ENCODE data around the gene HEATR5B.
A peak's percentile ranks its signal among the peaks of the same experiment; 100 is the strongest.
"Not testable (repeated sequence)": the region's sequence is repeated elsewhere in the genome, so short reads cannot be mapped to it uniquely, and the experiment has no call there.

Gene HEATR5B

GRCh38 chr2:36981911-36982310 lies 102.3 kb downstream of the HEATR5B start:
- DNase-seq (ENCODE audit: low read depth) = no peak

GRCh38 chr2:36979007-36979406 lies 105.2 kb downstream of the HEATR5B start:
- not testable (repeated sequence) for DNase-seq (ENCODE audit: low read depth)

GRCh38 chr2:36976065-36976464 lies 108.1 kb downstream of the HEATR5B start:
- DNase-seq (ENCODE audit: low read depth) = no peak

GRCh38 chr2:36975306-36975705 lies 108.9 kb downstream of the HEATR5B start:
- DNase-seq (ENCODE audit: low read depth) = no peak

- no peak for DNase-seq (ENCODE audit: low read depth)
Measured at GRCh38 chr2:36973320-36973719, 110.9 kb downstream of the HEATR5B start.

GRCh38 chr2:36971990-36972389 lies 112.2 kb downstream of the HEATR5B start:
- DNase-seq (ENCODE audit: low read depth) = no peak

- DNase-seq (ENCODE audit: low read depth) = no peak
Measured at GRCh38 chr2:36967236-36967876, 116.8 kb downstream of the HEATR5B start.

GRCh38 chr2:36966370-36967235 lies 117.6 kb downstream of the HEATR5B start, which contains the start of gene STRN:
Gene STRN, minus strand, starts transcription at chr2:36966536. Its CDS starts 73 bp downstream, at chr2:36966463.
- peak; percentile 99 for DNase-seq (ENCODE audit: low read depth)

GRCh38 chr2:36965751-36966369 lies 118.3 kb downstream of the HEATR5B start:
- DNase-seq (ENCODE audit: low read depth) = no peak

- DNase-seq (ENCODE audit: low read depth) = no peak
Measured at GRCh38 chr2:36965206-36965605, 119.0 kb downstream of the HEATR5B start.

- no peak for DNase-seq (ENCODE audit: low read depth)
Measured at GRCh38 chr2:36964496-36965058, 119.6 kb downstream of the HEATR5B start.

- no peak for DNase-seq (ENCODE audit: low read depth)
Measured at GRCh38 chr2:36963734-36964133, 120.4 kb downstream of the HEATR5B start.

- no peak for DNase-seq (ENCODE audit: low read depth)
Measured at GRCh38 chr2:36963106-36963505, 121.1 kb downstream of the HEATR5B start.

- no peak for DNase-seq (ENCODE audit: low read depth)
Measured at GRCh38 chr2:36960773-36961172, 123.4 kb downstream of the HEATR5B start.

- no peak for DNase-seq (ENCODE audit: low read depth)
Measured at GRCh38 chr2:36960005-36960675, 124.0 kb downstream of the HEATR5B start.

- no peak for DNase-seq (ENCODE audit: low read depth)
Measured at GRCh38 chr2:36954977-36955607, 129.1 kb downstream of the HEATR5B start.

- DNase-seq (ENCODE audit: low read depth) = no peak
Measured at GRCh38 chr2:36952748-36953197, 131.4 kb downstream of the HEATR5B start.

- DNase-seq (ENCODE audit: low read depth) = no peak
Measured at GRCh38 chr2:36951574-36951973, 132.6 kb downstream of the HEATR5B start.

GRCh38 chr2:36951027-36951518 lies 133.1 kb downstream of the HEATR5B start:
- no peak for DNase-seq (ENCODE audit: low read depth)

- DNase-seq (ENCODE audit: low read depth) = no peak
Measured at GRCh38 chr2:36949845-36950244, 134.3 kb downstream of the HEATR5B start.

- DNase-seq (ENCODE audit: low read depth) = not testable (repeated sequence)
Measured at GRCh38 chr2:36945240-36945639, 138.9 kb downstream of the HEATR5B start.

All from activated T-cell treated with anti-CD3 and anti-CD28 coated beads for 48 hours (primary cell).